HG03575 (cell line): ENCODE data around the gene CAPN8.

Source experiments
- ATAC-seq: cut with Tn5 transposase; IDR thresholded peaks from one replicate; pipeline ENCODE4 v1.9.1; 2021; ENCODE audit not compliant: unreplicated experiment, insufficient number of reproducible peaks, low FRiP score; ENCODE audit errors: extremely low read depth

Gene CAPN8

DNA sequence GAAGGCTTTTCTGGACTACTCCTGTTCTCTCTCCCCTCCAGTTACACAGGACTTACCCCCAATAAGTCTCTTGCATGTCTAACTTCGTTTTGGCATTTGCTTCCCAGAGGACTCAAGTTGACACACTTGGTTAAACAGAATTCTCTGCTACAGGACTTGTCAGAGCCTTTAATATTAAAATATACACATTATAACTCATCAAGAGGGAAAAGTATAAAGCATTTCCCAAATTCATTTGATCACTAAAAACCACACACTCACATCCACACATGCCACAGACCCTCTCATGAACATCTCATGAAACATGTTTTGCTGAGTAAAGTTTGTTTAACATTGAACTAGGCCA, 38.1 kb upstream of the CAPN8 start:
- no peak for ATAC-seq

DNA sequence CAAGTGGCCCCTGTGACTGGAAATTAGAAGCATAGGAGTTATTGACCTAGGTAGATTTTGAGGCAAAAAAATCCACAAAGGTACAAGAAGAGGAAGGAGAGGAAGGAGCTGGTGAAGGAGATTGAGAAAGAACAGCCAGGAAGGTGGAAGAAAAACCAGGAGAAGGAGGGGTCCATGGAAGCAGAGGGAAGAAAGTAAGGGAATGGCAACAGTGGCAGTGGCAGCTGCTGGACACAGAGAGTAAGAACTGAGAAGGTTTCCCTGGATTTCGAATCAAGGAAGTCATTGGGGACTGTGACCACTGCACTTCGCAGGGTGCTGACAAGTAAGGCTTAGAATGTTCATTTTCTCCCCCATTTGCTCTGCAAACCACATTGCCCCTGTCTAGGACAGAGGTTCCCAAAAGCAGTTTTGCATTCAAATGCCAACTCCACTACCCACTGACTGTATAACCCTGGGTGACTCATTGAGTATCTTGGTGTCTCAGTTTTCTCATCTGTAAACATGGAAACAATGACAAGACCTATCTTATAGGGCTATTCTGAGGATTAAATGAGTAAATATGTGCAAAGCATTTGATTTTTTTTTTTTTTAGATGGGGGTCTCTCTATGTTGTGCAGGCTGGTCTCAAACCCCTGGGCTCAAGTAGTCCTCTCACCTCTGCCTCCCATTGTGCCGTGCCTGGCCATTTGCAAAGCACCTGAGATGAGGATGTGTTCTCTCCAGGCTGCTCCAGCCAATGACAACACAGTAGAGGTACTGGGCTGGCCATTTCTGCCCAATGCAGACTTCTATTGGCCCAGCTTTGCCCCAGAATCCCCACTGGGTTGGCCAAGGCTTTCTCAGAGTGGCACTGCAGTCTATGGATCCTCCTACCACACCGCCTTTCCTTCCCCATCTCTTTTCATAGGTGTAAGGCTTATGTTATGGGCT, 37.5 kb upstream of the CAPN8 start:
- ATAC-seq = no peak

DNA sequence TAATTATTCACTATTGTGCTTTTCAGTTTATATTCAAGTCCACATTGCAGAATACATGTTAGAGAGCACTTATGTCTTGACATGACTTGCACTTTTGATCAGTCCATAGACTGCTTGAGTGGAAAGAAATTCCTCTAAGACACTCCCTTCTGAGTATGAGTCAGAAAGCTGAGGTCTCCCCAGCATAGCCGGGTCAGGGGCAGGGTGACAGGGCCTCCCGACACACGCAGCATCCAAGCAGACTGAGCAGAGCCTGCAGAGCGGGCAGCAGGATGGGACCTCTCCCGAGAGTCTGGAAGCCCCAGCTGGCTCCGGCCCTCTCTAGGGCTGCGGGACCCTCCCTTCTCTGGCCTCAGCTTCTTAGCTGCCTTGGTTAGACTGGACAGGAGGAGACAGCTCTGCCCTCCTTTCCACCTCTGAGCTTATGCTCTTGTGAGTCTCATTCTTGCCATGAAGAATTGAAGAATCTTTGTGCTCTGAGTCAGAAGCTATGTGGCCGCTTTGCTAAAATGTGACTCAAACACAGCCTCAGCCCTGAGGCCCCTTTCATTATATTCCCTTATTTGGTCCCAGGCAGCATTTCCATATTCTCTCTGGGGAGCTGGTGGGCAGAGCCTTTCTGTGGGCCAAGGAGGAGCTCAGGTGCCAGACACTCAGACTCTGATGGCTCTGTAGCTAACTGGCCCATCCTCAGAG, 35.6 kb upstream of the CAPN8 start:
- ATAC-seq = no peak

DNA sequence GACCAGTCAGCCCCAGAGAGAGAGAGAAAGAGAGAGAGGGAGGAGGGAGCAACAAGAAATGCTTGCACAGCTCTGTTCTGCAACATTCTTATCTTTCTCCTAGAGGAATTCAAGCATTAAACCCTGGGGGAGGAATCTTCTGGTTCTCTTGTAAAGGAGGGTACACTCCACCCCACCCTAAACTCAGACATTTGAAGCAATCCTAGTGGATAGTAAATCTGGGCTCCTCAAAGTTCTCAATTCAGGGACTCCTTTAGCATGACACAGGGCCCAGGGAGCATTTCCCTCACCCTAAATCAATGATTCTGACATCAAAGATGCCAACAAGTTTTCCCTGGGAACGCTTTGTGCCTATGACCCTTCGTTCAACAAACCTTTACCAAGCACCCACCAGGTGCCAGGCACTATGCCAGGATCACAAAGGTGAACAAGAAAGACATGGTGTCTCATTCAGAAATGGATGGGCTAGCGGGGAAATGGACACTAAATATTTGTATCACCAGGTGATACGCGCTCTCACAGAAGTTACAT, 35.0 kb upstream of the CAPN8 start:
- ATAC-seq = no peak

DNA sequence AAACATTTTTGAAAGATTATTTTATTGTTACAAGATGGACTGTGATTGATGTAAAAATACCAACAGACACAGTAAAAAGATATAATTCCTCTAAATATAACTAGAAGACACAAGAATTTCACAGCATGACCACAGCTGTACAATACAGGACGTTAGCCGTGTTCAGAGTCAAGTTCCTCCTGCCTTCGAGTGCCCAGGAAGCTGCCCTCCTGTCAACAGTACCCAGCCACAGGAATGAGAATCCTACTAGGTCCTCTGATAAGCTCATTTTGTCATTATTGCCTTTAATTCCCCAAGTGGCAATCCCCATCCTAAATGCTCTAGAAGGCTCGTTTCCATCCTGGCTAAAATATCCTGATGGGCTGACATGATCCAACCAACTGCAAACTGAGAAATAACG, 30.4 kb upstream of the CAPN8 start:
- no peak for ATAC-seq

DNA sequence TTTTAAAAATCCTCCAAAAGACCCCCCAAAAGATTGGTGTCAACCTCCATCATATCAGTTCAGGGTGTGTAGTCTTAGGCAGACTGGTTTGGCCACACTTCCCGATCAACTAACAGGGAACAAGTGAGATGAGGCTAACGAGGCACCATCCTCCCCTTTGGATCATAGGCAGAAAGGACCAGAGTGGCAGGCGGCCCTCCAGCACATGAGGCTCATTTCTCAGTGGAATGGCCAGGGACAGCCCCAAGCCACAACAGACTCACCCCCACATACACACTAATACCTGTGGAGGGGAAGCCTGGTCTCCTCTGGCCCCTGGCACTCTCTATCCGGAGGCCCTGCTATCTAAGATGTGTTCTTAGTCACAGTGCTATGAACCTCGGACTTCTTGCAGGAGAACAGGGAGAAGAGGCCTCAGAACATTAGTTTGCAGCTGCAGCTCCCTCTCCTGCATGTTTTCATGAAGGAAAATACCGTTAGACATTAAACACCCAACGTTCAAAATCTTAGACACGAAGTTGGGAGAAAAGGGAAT, 29.6 kb upstream of the CAPN8 start:
- ATAC-seq = no peak

DNA sequence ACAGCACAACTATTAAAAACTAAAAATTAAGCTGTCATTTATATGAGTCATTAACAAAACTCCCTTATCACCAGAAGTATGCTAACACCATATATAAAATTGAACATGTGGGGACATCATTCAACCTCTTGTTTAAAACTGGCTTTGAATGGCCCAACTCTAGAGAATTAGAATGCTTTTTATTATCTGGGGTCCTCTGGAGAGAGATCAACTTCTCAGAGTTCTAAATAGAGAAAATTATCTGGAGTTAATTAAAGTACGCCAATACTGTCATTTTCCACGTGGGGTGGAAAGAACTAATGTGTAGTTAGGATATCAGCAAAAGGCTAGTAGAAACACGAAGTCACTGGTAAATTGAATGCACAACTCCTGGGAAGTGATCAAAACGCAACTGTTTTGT, 25.6 kb upstream of the CAPN8 start:
- ATAC-seq = no peak

DNA sequence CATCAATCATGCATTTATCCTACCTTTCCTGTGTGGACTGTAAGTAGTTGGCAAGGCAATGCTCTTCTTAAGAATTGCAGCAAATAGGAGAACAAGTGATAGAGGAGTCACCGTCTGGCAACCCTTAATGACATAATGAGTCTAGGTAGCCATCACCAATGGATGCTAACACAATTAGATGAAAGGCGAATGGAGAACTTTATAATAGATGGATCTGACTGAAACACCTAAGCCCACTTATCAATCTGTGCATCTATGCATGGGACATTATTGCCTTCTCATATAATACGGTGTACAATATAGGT, 18.9 kb upstream of the CAPN8 start:
- ATAC-seq = no peak

DNA sequence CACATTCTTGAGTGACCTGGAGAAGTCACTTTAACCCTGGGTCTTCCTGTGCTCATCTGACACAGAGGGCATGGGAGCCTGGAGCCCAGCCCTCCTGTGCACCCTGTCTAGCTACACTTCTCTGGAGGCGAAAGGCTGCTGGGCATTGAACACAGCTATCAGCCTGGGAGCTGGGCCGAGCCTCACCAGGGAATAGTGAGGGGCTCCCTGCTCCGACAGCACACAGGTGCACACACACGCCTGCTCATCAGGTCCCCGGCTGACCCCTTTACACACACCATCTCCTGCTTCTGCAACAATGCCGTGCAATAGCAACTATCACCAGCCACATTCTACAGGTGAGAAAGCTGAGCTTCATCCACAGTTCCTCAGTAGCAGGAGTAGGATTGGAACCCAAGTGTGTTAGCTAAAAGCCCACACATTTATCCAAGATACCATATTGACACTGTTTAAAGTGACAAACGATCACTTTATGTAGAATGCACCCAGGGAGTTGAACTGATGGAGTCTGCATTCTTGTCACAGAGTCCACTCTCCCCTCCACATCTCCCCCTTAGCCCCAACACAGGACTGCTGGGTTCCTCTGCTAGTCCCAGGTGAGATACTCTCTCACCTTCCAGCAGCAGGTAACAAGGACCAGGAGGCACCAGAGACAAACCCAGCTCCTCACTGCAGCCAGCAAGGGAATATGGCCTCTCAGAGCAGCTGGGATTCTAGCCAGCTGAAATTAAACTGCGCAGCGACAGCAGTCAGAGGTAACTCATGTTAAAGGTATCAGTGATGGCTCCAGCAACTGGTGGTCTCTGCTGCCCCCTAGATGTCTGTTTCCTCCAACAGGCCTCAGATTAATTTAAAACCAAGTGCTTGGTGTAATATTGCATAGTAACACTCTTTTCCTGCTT, 18.3 kb upstream of the CAPN8 start:
- no peak for ATAC-seq

DNA sequence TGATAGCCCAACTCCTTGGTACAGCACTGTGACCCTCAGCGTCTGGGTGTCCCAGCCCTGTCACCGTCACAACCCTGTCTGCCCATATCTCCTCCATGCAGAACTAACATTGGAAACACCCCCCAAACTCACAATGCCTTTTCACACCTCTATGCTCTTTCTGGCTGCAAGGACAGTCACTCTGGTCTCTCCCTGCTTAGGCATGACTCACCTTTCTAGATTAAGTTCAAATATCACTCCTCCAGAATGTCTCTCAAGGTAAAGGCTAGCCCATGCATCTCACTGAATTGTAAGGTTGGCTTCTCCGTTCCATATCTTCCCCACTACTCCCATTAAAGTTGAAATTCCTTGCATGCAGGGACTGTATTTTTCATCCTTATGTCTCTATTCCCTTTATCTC, 17.0 kb upstream of the CAPN8 start:
- no peak for ATAC-seq

DNA sequence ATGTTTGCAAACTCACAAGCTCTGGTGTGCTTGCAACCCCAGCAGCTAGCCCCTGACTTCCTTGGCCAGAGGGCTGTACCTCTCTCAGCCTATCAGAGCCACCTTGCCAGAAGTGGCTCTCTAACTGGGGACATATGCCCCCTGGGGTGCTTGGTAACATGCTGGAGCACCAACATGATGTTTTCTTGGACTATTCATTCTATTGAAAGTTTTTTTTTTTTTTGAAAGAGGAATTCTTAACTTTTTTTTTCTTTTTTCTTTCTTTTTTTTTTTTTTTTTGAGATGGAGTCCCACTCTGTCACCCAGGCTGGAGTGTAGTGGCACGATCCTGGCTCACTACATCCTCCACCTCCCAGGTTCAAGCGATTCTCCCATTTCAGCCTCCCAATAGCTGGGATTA, 14.7 kb upstream of the CAPN8 start:
- ATAC-seq = no peak

DNA sequence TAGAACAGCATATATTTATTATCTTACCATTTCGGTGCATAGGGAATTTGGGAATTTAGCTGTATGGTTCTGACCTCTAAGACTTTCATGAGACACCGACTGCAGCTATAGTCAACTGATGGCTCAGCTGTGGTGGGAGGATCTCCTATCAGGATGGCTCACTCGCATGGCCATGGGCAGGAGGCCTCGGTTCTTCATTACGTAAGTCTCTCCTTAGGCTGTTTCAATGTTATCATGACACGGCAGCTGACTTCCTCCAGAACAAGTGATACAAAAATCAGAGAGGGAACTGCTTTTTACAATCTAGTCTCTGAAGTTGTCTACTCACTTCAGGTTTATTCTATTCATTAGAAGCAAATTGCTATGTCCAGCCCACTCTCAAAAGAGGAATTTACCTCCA, 13.3 kb upstream of the CAPN8 start:
- ATAC-seq = no peak

DNA sequence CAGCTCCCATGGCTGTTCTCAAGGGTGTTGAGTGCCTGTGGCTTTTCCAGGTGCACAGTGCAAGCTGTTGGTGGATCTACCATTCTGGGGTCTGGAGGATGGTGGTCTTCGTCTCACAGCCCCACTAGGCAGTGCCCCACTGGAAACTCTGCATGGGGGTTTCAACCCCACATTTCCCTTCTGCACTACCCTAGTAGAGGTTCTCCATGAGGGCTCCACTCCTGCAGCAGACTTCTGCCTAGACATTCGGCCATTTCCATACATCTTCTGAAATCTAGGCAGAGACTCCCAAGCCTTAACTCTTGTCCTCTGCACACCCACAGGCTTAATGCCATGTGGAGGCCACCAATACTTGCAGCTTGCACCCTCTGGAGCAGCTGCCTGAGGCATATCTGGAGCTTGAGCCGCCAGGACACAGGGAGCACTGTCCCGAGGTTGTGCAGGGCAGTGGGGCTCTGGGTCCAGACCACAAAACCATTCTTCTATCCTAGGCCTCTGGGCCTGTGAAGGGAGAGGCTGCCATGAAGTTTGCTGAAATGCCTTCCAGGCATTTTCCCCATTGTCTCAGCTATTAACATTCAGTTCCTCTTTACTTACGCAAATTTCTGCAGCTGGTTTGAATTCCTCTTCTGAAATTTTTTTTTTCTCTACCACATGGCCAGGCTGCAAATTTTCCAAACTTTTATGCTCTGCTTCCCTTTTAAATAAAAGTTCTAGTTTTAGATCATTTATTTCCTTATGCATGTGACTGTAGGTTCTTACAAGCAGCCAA, 8.8 kb upstream of the CAPN8 start:
- no peak for ATAC-seq

DNA sequence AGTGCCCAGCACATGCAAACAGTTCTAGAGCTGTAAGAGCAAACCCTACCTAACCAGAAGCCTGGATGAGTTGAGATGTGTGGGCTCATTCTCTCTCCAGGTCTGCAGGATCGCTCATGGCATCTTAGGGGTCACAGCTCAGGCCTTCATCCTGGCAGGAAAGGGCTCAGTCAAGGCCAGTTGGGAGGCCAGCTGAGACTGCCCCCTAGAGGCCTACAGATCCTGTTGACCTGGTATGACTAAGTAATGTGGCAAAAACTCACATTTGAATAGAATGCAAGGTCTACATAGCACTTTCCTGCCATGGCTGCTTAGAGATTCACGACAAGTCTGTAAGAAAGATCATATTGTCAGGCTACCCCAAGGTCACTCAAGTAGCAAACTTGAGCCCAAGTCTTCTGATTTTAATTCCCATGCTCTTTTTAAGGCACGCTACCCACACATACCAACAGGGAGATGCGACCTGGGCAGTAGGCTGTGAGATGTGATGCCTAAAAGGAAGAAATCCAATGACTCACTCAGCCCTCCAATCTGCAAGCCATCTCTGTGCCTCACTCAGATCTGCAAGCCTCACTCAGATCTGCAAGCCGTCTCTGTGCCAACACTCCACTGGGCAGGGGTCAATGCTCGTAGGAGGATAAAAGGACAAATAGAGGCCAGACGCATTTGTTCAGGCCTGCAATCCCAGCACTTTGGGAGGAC, 5.1 kb upstream of the CAPN8 start:
- ATAC-seq = no peak

DNA sequence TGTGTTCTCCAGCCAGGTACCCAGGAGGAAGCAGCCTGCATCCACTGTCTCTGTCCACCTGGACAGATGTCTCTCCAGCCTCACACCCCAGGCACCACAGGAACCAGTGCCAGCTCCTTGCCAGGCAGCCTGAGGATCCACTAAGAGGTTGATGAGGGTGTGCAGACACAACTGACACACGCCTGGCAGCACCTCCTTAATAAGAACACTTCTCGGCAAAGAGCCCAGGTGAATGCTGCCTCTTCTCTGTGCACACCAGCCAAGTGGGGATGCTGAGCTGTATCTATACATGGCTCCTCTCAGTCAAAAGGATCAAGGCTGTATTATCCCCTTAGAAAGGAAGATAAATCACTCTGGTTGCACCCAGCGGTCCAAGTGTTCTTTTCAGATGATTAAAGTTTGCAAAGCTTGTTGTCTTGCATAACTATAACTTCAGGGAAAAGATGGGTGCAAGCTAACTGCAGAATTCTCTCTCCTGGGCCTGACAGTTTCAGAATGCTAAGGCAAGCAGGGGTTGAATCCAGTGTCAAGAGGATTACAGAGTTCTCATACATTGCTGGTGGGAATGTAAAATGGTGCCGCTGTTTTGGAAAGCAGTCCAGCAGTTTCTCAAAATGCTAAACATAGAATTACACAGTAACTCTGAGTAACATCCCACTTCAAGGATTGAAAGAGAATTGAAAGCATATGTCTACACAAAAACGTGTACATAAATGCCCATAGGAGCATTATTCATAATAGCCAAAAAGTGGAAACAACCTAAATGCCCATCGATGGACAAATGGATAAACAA, 3.7 kb upstream of the CAPN8 start:
- no peak for ATAC-seq

DNA sequence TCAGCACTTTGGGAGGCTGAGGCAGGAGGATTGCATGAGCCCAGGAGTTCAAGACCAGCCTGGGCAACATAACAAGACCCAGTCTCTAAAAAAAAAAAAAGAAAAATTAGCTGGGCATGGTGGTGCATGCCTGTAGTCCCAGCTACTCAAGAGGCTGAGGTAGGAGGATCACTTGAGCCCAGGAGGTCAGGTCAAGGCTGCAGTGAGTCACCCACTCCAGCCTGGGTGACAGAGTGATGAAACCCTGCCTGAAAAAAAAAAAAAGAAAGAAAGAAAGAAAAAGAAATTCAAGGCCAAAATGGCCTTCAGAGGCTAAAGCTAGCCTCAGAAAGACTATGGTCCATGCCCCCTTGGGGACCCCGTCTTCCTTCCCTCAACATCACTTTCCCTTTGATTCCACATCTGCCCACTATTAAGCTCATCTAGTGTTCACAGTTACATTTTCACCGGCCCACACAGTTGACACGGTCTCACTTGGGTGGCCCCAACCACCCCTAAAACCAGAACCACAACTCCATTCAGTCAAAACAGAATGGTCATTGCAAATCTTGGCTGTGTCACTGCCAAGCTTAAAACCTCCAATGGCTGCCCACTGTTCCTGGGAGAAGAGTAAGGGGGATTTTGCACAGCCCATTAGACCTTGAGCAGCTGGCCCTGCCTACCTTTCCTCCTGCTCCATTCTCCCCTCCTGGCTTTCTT, 2.1 kb upstream of the CAPN8 start:
- no peak for ATAC-seq

DNA sequence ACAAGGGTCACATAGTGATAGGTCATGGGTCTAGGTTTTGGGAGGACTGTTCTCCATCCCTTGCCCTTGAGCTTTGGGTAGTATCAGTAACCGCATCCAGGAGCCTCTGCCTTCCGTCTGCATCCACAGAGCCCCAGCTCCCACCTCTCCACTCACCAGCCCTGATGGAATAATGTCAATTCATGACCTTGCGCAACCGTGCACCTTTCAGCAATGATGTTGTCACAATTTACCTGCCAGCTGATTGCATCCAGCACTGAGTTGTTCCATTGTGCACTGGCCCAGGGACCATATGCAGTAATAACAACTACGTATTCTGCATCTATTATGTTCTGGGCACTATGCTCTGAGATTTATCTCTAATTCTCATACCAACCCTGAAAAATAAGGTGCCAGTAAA, 1.4 kb downstream of the CAPN8 start:
- no peak for ATAC-seq
